NOMO-1 (cell line): ENCODE data around the gene PIBF1.
A peak's percentile ranks its signal among the peaks of the same experiment; 100 is the strongest.

Source experiments
- DNase-seq, 2 experiments: peaks; one replicate each; lab custom pipeline; 2025; ENCODE audit not compliant: unreplicated experiment in 2 of 2; lab: John Stamatoyannopoulos, UW

PIBF1 gene

GRCh38 chr13:73057284-73058063, 275.5 kb downstream of the PIBF1 start:
- no peak for DNase-seq

GRCh38 chr13:73058064-73058313, 276.1 kb downstream of the PIBF1 start:
- DNase-seq: no peak

DNA sequence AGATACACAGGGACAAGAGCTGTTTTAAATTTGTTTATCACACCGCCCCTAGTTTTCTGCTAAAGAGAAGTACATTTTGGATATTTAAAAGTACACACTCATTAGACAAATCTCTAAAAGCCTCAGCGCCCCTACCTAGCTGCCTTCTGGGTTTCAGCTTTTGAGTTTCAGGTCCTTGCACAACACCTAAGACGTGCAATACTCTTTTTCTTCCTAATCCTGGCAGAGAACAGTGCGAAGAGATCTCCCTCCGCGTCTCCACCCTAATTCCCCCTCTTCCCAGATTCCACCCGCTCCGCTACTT, 276.5 kb downstream of the PIBF1 start:
- no peak for DNase-seq

DNA sequence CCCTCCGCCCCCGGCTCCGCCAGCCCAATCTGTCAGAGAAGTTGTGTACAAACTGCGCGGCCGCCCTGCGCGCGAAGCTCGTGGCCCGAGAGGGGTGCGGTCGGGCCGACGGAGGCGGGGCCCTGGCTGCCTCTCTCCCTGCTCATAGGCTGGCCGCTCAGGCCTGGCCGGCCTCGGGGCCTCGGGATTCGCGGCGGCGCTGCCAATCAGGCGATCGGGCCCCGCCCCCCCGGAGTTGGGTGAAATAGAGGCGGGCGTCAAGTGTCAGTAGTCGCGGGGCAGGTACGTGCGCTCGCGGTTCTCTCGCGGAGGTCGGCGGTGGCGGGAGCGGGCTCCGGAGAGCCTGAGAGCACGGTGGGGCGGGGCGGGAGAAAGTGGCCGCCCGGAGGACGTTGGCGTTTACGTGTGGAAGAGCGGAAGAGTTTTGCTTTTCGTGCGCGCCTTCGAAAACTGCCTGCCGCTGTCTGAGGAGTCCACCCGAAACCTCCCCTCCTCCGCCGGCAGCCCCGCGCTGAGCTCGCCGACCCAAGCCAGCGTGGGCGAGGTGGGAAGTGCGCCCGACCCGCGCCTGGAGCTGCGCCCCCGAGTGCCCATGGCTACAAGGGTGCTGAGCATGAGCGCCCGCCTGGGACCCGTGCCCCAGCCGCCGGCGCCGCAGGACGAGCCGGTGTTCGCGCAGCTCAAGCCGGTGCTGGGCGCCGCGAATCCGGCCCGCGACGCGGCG, 277.0 kb downstream of the PIBF1 start, which contains the start of gene KLF5:
KLF5 (plus strand) TSS at position 270 of the 724 bp plus-strand sequence; CDS start at position 593, 323 bp downstream.
- peak; percentile 90 to 94 for DNase-seq

GRCh38 chr13:73059460-73060250, 277.7 kb downstream of the PIBF1 start:
- DNase-seq: peak in 1 of 2 experiments; percentile 13

- no peak for DNase-seq
These were observed 278.6 kb downstream of the PIBF1 start for GRCh38 chr13:73060251-73061160.

DNA sequence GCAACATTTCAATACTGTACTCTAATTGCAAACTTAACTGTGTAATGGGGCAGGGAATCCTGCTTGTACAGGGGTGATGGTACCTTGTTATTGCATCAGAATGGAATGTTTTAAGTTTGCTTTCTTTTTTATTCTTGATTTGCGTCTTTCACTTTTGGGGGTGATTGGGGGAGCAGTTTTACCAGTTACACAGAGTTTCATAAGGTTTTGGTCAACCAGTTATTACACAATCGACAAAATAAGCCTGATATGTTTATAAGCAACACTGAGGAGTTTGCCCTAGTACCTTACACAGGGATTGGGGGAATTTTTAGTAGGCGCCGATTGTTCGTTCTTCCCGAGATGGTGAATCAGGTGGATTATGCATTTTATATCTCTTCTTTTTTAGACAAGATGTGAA, 279.5 kb downstream of the PIBF1 start:
- no peak for DNase-seq

GRCh38 chr13:73061876-73062275, 279.9 kb downstream of the PIBF1 start:
- no peak for DNase-seq

GRCh38 chr13:73062468-73062867, 280.5 kb downstream of the PIBF1 start:
- no peak for DNase-seq

DNA sequence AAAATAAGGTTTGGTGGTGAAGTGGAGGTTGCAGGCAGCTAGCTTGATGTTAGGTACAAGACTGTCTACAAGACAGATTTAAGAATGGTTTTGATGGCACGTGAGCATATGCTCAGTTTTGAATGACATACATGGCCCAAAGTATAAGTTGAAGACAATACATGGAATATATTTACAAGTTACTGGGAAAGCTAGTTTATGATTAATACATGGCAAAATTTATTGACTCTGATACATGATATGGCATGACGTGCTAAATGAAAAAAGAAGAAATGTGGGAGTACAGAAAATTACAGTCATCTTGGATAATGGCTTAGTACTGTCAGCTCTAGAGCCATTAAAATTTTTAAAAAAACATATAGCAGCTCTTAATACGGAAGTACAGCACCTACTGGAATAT, 281.2 kb downstream of the PIBF1 start:
- no peak for DNase-seq

GRCh38 chr13:73065036-73065435, 283.1 kb downstream of the PIBF1 start:
- DNase-seq: no peak

DNA sequence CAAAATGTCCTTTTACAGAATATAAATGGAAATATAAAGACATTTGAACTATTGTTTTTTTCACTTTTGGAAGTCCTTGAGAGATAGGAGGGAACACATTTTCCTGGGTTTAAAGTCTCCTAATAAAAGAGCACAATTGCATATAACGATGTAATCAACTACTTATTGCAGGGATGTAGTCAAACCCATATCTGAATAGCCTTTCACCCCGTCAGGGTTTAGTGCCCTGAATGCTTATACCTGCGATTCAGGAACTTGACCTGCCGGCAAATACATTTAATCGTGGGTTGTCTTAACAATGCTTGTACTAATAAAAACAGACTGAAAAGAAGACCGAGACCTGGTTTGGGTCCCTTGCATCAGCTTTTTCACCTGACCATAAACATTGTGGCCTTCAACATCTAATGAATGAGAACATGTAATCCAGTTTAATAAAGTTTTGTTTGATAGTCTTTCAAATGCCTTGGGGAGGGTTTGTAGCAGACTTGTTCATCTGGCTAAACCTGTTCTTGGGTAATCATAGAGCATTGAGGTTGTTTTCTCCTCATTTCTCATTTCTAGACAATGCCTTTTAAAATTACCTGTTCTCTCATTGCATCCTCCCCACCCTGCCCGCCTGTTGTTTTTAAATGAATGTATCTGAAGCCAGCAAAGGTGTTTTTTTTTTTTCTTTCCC, 283.9 kb downstream of the PIBF1 start:
- no peak for DNase-seq
